SK-N-SH (cell line): ENCODE data around the gene NOL7.

Experiments used
- CHD2 ChIP-seq: fragments of 150-350 bp; IDR thresholded peaks from 2 replicates; pipeline ENCODE4 v1.6.1; 2018; ENCODE audit warnings: low read length; ENCODE audit not compliant: partially characterized antibody
- CTCF ChIP-seq: fragments of 200-600 bp; sonication (generic); IDR thresholded peaks from 2 replicates; pipeline ENCODE4 v1.6.1; 2017; ENCODE audit warnings: antibody characterized with exemption, mild to moderate bottlenecking, moderate library complexity
- ELF1 ChIP-seq: IDR thresholded peaks from 2 replicates; pipeline ENCODE4 v1.4.0; 2012
- FOXM1 ChIP-seq: IDR thresholded peaks from 2 replicates; pipeline ENCODE4 v1.4.0; 2012; ENCODE audit warnings: low read depth, mild to moderate bottlenecking
- GABPA ChIP-seq: IDR thresholded peaks from 2 replicates; pipeline ENCODE4 v1.4.0; 2012; ENCODE audit warnings: low read depth, mild to moderate bottlenecking
- NFIC ChIP-seq: IDR thresholded peaks from 2 replicates; pipeline ENCODE4 v1.4.0; 2012; ENCODE audit warnings: borderline replicate concordance
- POLR2AphosphoS5 ChIP-seq: IDR thresholded peaks from 2 replicates; pipeline ENCODE4 v1.6.1; 2012; ENCODE audit warnings: low read depth, low read length
- RAD21 ChIP-seq: IDR thresholded peaks from 2 replicates; pipeline ENCODE4 v1.6.1; 2012; ENCODE audit warnings: mild to moderate bottlenecking, low read length
- RCOR1 ChIP-seq: fragments of 150-350 bp; IDR thresholded peaks from 2 replicates; pipeline ENCODE4 v1.6.1; 2017; ENCODE audit warnings: antibody characterized with exemption, low read length
- SMC3 ChIP-seq: IDR thresholded peaks from 2 replicates; pipeline ENCODE4 v1.6.1; 2012; ENCODE audit warnings: low read depth, low read length, improper control_type of control experiment
- TAF1 ChIP-seq: IDR thresholded peaks from 2 replicates; pipeline ENCODE4 v1.6.1; 2012; ENCODE audit warnings: low read depth, mild to moderate bottlenecking, low read length, moderate library complexity, borderline replicate concordance
- TEAD4 ChIP-seq: IDR thresholded peaks from 2 replicates; pipeline ENCODE4 v1.4.0; 2012; ENCODE audit warnings: mild to moderate bottlenecking, borderline replicate concordance; ENCODE audit not compliant: insufficient read depth
- TF ChIP-seq, protein P1 (sequence below): IDR thresholded peaks from 2 replicates; pipeline ENCODE4; 2012

DNA sequence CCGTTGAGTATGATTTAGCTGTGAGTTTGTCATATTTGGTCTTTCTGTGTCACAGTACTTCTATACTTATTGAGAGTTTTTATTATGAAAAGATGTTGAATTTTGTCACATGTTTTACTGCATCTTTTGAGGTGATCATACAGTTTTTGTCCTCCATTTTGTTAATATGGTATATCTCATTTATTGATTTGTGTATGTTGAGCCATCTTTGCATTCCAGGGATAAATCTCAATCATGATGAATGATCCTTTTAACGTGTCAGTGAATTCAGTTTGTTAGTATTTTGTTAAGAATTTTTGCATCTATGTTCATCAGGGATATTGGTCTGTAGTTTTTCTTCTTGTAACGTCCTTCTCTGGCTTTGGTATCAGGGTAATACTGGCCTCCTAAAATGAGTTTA lies 37.2 kb upstream of the NOL7 start:
- no peak for TF ChIP-seq TAF1
- TF ChIP-seq POLR2AphosphoS5 = no peak
- TF ChIP-seq NFIC = no peak
- no peak for TF ChIP-seq RCOR1
- TF ChIP-seq ELF1 = no peak
- TF ChIP-seq CHD2 = no peak
- TF ChIP-seq, protein P1, sequence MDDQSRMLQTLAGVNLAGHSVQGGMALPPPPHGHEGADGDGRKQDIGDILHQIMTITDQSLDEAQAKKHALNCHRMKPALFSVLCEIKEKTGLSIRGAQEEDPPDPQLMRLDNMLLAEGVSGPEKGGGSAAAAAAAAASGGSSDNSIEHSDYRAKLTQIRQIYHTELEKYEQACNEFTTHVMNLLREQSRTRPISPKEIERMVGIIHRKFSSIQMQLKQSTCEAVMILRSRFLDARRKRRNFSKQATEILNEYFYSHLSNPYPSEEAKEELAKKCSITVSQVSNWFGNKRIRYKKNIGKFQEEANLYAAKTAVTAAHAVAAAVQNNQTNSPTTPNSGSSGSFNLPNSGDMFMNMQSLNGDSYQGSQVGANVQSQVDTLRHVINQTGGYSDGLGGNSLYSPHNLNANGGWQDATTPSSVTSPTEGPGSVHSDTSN = no peak
- TF ChIP-seq SMC3 = no peak
- TF ChIP-seq TEAD4 = no peak
- no peak for TF ChIP-seq FOXM1
- TF ChIP-seq CTCF = no peak
- no peak for TF ChIP-seq RAD21
- TF ChIP-seq GABPA = no peak
